ENCODE measurements around the gene CAT. TPM values are rescaled to one million over a fixed set of nuclear protein-coding genes. Genes with fewer than 3 reads are reported as not detected.

CAT gene
- total RNA-seq, 1 donor from 2014 or later, result 16.4 TPM

- TF ChIP-seq CTCF (IDR thresholded peaks at IDR 0.05; ENCODE audit: insufficient read depth, low read length, poor library complexity, severe bottlenecking), result no peak
- Histone ChIP-seq H3K4me3 (ENCODE audit: low read depth, low read length) (no peak overlapping the region), H3K27me3 (ENCODE audit: control insufficient read depth, insufficient read depth, low read length) (no peaks in the 10 kb centered on the region), H3K36me3 (ENCODE audit: control insufficient read depth, insufficient read depth, low read length) (peaks cover 4% of the 10 kb centered on the region)
- no peak for DNase-seq (ENCODE audit: low read depth)
Measured at GRCh38 chr11:34461215-34461614, 22.5 kb downstream of the CAT start.

- no peak overlapping the region for H3K4me3 ChIP-seq (ENCODE audit: low read depth, low read length)
- H3K36me3 ChIP-seq (ENCODE audit: control insufficient read depth, insufficient read depth, low read length), result peaks cover 1% of the 10 kb centered on the region
- no peaks in the 10 kb centered on the region for H3K27me3 ChIP-seq (ENCODE audit: control insufficient read depth, insufficient read depth, low read length)
- DNase-seq (ENCODE audit: low read depth), result no peak
- no peak for TF ChIP-seq CTCF (IDR thresholded peaks at IDR 0.05; ENCODE audit: insufficient read depth, low read length, poor library complexity, severe bottlenecking)
Measured at GRCh38 chr11:34464591-34465051, 25.9 kb downstream of the CAT start.

DNA sequence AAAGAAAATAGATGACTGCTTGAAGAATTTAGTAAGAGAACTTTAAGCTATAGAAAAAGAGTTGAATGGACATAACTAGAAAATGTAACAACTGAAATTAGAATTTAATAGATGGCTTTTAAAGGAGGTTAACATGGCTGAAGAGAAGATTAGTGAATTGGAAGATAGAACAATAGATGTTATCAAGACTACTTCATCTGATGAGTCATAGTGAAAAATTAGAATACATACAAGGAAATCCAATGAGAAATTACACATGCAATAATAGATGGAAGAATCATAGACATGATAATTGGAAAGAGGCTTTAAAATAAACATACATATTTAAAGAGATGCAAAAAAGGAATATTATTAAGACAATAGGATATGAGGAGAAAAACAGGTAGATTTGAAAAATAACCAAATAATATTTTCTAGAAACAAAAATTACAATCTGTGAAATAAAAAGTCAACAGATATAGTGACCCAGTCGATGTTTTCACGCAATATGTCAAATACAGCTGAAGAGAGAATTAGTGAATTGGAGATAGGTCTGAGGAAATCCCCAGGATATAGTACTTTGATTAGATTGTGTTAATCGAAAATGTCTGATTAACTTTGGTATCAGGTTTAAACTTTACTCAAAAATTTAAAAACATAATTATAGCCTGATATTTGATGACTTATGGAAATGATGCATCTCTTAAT, 28.2 kb downstream of the CAT start:
- DNase-seq (ENCODE audit: low read depth), result no peak
- TF ChIP-seq CTCF (IDR thresholded peaks at IDR 0.05; ENCODE audit: insufficient read depth, low read length, poor library complexity, severe bottlenecking), result no peak
- H3K36me3 ChIP-seq (ENCODE audit: control insufficient read depth, insufficient read depth, low read length), result peaks cover 1% of the 10 kb centered on the region
- no peak overlapping the region for H3K4me3 ChIP-seq (ENCODE audit: low read depth, low read length)
- H3K27me3 ChIP-seq (ENCODE audit: control insufficient read depth, insufficient read depth, low read length), result no peaks in the 10 kb centered on the region

GRCh38 chr11:34468209-34468841, 29.6 kb downstream of the CAT start:
- Histone ChIP-seq H3K4me3 (ENCODE audit: low read depth, low read length) (no peak overlapping the region), H3K27me3 (ENCODE audit: control insufficient read depth, insufficient read depth, low read length) (no peaks in the 10 kb centered on the region), H3K36me3 (ENCODE audit: control insufficient read depth, insufficient read depth, low read length) (peaks cover 1% of the 10 kb centered on the region)
- peak; percentile 68 for TF ChIP-seq CTCF (IDR thresholded peaks at IDR 0.05; ENCODE audit: insufficient read depth, low read length, poor library complexity, severe bottlenecking)
- DNase-seq (ENCODE audit: low read depth), result no peak

DNA sequence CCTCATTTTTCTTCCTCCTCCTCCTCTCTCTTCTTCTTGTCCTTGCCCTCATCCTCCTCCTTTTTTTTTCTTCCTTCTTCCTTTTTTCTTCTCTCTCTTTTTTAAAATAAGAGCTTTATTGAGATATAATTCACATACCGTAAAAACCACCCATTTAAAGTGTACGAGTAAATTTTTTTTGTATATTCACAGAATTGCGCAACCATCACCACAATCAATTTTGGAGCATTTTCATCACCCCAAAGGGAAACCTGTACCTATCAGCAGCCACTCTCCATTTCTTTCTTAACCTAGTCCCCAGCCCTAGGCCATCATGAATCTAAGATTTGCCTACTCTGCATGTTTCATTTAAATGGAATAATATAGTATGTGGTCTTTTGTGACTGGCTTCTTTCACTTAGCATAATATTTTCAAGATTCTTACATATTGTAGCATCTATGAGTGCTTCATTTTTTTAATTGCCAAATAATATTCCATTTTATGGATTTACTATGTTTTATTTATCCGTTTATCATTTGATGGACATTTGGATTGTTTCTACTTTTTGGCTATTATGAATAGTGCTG, 35.0 kb downstream of the CAT start:
- no peak for TF ChIP-seq CTCF (IDR thresholded peaks at IDR 0.05; ENCODE audit: insufficient read depth, low read length, poor library complexity, severe bottlenecking)
- no peak for DNase-seq (ENCODE audit: low read depth)
- H3K36me3 ChIP-seq (ENCODE audit: control insufficient read depth, insufficient read depth, low read length), result no peaks in the 10 kb centered on the region
- H3K4me3 ChIP-seq (ENCODE audit: low read depth, low read length), result no peak overlapping the region
- no peaks in the 10 kb centered on the region for H3K27me3 ChIP-seq (ENCODE audit: control insufficient read depth, insufficient read depth, low read length)
